Tibial nerve (tissue), 4 donors: ENCODE measurements around the gene MAGED2. TPM values are rescaled to one million over a fixed set of nuclear protein-coding genes. Genes with fewer than 3 reads are reported as not detected.
"Not testable (repeated sequence)": the region's sequence is repeated elsewhere in the genome, so short reads cannot be mapped to it uniquely, and the experiment has no call there.

Source experiments
- DNase-seq, 2 donors: peaks; one replicate each; pipeline ENCODE4 v3.0.0-alpha.2; 2019; ENCODE audit warnings: low spot score in 2 of 2
- H3K27ac ChIP-seq, 4 donors: fragments of 200-600 bp; sonication (generic) in 3 of 4; one replicate each; pipeline ENCODE4 v1.5.1; 2017 to 2019; ENCODE audit warnings: mild to moderate bottlenecking in 1 of 4
- H3K27me3 ChIP-seq, 2 donors: fragments of 200-600 bp; sonication (generic) in 1 of 2; one replicate each; pipeline versions ENCODE4 v1.5.1 to v1.6.0; 2017 to 2019
- H3K36me3 ChIP-seq, 3 donors: fragments of 200-600 bp; sonication (generic); one replicate each; pipeline ENCODE4 v1.5.1; 2018 to 2019
- H3K4me1 ChIP-seq, 4 donors: fragments of 200-600 bp; sonication (generic) in 3 of 4; one replicate each; pipeline ENCODE4 v1.5.1; 2017 to 2019
- H3K4me3 ChIP-seq, 4 donors: fragments of 200-600 bp; sonication (generic) in 3 of 4; one replicate each; pipeline ENCODE4 v1.5.1; 2017 to 2019; ENCODE audit warnings: mild to moderate bottlenecking in 1 of 4, moderate library complexity in 1 of 4
- H3K9me3 ChIP-seq, 4 donors: fragments of 200-600 bp; sonication (generic) in 3 of 4; one replicate each; pipeline ENCODE4 v1.5.1; 2017 to 2019
- CTCF ChIP-seq, 5 experiments: fragments of 200-600 bp in 3 of 5; fragments of 450-650 bp in 2 of 5; sonication (generic) in 3 of 5; IDR thresholded peaks; one replicate each; pipeline ENCODE4 v1.5.1; 2016 to 2019; ENCODE audit warnings: antibody characterized with exemption in 5 of 5, mild to moderate bottlenecking in 3 of 5, moderate library complexity in 2 of 5
- EP300 ChIP-seq, 2 donors: sonication (generic); formaldehyde crosslinking; IDR thresholded peaks; one replicate each; pipeline ENCODE4 v1.6.1; 2017; ENCODE audit warnings: antibody characterized with exemption in 2 of 2, mild to moderate bottlenecking in 1 of 2
- POLR2A ChIP-seq, 2 donors: fragments of 450-650 bp; IDR thresholded peaks; one replicate each; pipeline ENCODE4 v1.6.1; 2017; ENCODE audit warnings: antibody characterized with exemption in 2 of 2, mild to moderate bottlenecking in 2 of 2, moderate library complexity in 2 of 2
- WGBS, 2 donors: methylation state at CpG; one replicate each; pipeline ENCODE4 v1.1.5; 2018; 5-methylcytosine and 5-hydroxymethylcytosine counted together
- total RNA-seq, 4 donors: library from RNA; depleted of rRNA; stranded (reverse); fragments of >200 nt; gene quantifications; one replicate each; pipeline ENCODE4 v1.1.0, GENCODE V29; 2016

Gene MAGED2, protein sequence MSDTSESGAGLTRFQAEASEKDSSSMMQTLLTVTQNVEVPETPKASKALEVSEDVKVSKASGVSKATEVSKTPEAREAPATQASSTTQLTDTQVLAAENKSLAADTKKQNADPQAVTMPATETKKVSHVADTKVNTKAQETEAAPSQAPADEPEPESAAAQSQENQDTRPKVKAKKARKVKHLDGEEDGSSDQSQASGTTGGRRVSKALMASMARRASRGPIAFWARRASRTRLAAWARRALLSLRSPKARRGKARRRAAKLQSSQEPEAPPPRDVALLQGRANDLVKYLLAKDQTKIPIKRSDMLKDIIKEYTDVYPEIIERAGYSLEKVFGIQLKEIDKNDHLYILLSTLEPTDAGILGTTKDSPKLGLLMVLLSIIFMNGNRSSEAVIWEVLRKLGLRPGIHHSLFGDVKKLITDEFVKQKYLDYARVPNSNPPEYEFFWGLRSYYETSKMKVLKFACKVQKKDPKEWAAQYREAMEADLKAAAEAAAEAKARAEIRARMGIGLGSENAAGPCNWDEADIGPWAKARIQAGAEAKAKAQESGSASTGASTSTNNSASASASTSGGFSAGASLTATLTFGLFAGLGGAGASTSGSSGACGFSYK
- total RNA-seq = 100 to 1,000 TPM; 114 to 230 (median 173) TPM

DNA sequence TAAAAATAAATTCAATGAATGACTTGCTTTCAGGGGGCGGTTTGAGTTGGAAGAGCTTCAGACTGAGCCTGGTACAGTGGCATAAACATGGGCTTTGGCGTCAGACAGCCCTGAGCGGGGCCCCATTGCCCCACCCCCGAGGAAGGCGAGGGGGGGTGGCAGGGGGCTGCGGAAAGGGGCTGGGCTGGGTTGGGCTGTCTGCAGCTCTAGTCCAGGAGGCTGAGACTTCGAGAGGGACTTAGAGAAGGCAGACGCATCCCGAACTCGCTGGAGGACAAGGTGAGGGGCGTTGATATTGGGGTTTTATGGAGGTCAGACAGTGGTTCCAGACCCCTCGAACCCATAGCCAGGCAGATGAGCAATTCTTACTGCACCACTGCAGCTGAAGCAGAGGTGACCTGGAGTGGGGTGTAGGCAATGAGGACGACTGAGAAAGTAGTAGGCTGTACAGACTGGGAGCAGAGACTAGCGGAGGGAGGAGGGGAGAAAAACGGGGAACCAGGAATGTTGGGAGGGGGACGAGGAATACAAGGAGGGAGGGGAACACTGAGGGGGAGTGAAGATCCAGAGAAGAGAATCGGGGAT lies at the start of gene MAGED2:
MAGED2 (plus strand) TSS at position 222 of the 585 bp plus-strand sequence. CDS start 1,587 bp downstream, outside the sequence.
- WGBS, 2 donors = 1 to 28% methylated on average over 12 to 17 of the region's 17 CpGs
- Histone ChIP-seq H3K36me3 (peaks cover 0 to 22% (median 0%) of the 10 kb centered on the region in 3 donors), H3K4me1 (peaks cover 0 to 26% (median 6%) of the 10 kb centered on the region in 4 donors), H3K4me3 (peak within 1 kb of the TSS; percentile 49 to 74 (median 56)), H3K9me3 (no peaks in the 10 kb centered on the region), H3K27me3 (no peaks in the 10 kb centered on the region), H3K27ac (peak within 1 kb of the TSS; percentile 88 to 97 (median 92))
- peak in 1 of 2 donors; percentile 60 for TF ChIP-seq EP300 (IDR thresholded peaks at IDR 0.05)
- no peak for TF ChIP-seq CTCF (IDR thresholded peaks at IDR 0.05)
- DNase-seq = peak; percentile 5 to 13

DNA sequence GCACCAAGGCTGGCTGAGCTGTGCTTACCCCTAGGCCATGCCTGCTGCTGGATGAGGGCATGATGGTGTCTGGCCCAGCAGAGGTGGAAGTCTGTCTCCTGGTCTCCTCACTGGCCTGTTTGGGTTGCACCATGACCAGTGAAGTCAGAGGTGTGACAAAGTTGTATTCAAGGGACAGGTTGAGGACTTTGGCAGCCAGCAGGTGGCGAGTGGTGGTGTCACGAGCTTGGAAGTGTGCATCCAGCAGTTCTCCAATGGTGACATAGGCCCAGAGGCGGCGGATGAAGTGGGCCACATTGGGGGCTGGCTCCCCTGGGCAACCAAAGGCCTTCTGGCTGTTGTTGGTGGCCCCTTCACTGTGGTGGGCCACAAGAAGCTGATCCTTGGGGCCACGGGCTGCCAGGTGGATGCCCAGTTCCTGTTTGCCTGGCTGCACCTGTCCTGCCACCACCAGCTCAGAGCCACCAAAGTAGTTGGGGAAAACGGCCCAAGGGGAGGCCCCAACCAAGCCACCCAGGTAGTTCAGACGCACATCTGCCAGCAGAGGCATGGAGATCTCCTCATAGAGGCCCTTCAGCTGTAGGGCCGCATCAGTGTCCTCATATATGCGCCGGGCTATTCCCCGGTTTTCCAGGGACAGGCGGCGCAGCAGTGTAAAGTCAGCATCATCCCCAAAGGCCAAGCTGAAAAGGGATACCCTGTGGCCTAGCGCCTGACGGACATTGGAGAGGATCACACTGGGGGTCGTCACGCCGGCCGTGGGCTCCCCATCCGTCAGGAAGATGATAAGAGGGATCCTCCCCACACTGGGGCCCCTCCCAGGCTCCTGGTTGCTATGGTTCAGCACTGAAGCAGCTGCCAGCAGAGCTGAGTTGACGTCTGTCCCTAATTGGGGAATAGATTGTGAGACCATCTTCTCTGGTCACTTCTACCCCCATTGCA lies 49.2 kb upstream of the MAGED2 start:
- H3K4me3 ChIP-seq = no peak overlapping the region
- no peak overlapping the region for H3K27ac ChIP-seq
- TF ChIP-seq EP300 (IDR thresholded peaks at IDR 0.05) (no peak), CTCF (IDR thresholded peaks at IDR 0.05) (no peak), POLR2A (IDR thresholded peaks at IDR 0.05) (no peak)
- H3K36me3 ChIP-seq = no peaks in the 10 kb centered on the region
- H3K27me3 ChIP-seq = no peaks in the 10 kb centered on the region
- WGBS, 2 donors = 79 to 80% methylated on average over 3 to 19 of the region's 21 CpGs
- H3K4me1 ChIP-seq = no peaks in the 10 kb centered on the region
- DNase-seq = no peak
- H3K9me3 ChIP-seq = peaks cover 0 to 4% (median 0%) of the 10 kb centered on the region in 4 donors

GRCh38 chrX:54774391-54775094 lies 33.0 kb upstream of the MAGED2 start:
- DNase-seq, H3K27me3 ChIP-seq, H3K36me3 ChIP-seq, H3K4me1 ChIP-seq, H3K4me3 ChIP-seq, H3K9me3 ChIP-seq, H3K27ac ChIP-seq: not testable (repeated sequence)
- WGBS, 2 donors = 0 to 47% methylated on average over 1 of the region's 2 CpGs

DNA sequence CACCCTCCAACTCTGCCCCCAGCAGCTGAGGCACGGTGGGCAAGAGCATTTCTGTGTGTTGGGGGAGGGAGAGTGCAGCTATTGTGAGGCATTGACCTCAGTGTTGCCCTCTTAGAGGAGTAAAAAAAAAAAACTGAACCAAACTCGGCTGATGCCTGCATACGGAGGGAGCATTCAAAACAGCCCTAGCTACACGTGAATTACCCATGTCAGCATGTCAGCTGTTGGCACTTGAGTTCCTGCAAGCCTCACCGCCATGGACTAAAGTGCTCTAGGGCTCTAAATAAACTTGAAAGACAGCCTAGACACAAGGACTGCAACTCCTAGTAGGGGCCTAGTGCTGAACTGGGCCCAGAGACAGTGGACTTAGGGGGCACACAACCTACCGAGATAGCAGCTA lies 31.5 kb upstream of the MAGED2 start:
- TF ChIP-seq CTCF (IDR thresholded peaks at IDR 0.05) = no peak
- no peak for TF ChIP-seq POLR2A (IDR thresholded peaks at IDR 0.05)
- TF ChIP-seq EP300 (IDR thresholded peaks at IDR 0.05) = no peak
- no peaks in the 10 kb centered on the region for H3K27me3 ChIP-seq
- H3K9me3 ChIP-seq = no peaks in the 10 kb centered on the region
- no peak for DNase-seq
- no peaks in the 10 kb centered on the region for H3K36me3 ChIP-seq
- H3K27ac ChIP-seq = no peak overlapping the region
- H3K4me3 ChIP-seq = no peak overlapping the region
- H3K4me1 ChIP-seq = no peaks in the 10 kb centered on the region
- WGBS, 2 donors = 58 to 60% methylated on average over 3 to 6 of the region's 6 CpGs
